ENCODE measurements around the gene MAPK12.

DNA sequence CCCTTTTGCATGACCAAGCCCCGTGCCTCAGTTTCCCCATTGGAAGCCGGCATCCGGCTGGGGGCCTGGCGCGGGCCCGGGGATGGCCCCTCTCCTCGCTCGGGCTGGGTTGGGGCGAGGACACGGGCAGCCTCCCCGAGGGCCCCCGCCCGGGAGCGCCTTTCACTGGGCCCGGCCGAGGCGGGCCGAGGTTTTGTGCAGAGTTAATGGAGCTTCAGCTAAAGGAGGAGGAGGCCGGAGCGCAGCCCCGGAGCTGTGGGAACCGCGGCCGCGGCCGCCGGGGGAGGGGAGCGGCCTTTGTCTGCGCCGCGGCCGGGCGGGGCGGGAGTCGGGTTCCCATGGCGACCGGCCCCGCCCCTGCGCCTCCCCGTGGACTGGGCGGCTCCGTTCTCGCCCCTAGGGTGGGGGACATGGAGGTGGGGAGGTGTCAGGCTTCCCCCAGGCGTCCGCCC is 10.1 kb upstream of the MAPK12 start:
- TF ChIP-seq CTCF (conservative IDR thresholded peaks at IDR 0.05 in 1 of 2, IDR thresholded peaks at IDR 0.05 in 1 of 2; ENCODE audit: low read depth in 1 of 2, low read length in 2 of 2) (peak in 1 of 2 donors; percentile 10), EZH2 (IDR thresholded peaks at IDR 0.05; ENCODE audit: low read length, missing control alignments) (no peak)

Measured in fibroblast of lung (primary cell).